Globus pallidus (tissue), 1 donor: ENCODE data around the gene C2.
A peak's percentile ranks its signal among the peaks of the same experiment; 100 is the strongest.
"Not testable (repeated sequence)": the region's sequence is repeated elsewhere in the genome, so short reads cannot be mapped to it uniquely, and the experiment has no call there.

Experiments
- DNase-seq: peaks from one replicate; pipeline ENCODE4 v3.0.0-alpha.2; 2015; ENCODE audit warnings: low spot score

The C2 gene

DNA sequence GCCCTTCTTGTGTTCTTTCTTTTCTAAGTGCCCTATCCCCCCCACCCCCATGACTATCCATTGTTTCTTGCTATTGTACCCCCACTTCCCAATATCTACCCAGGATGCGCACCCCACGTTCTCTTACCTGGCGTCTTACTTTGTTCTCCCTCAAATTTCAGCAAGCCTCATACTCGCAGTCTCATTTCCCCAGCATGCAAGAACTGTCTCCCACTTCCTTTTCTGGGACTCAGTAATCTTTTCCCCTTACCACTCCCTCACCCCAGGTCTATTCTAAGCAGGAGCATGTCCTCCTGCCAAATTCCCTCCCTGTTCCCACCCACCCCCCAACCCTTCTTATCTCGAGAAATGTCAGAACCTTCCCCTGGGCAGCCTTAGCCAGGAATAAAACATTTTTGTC is 28.3 kb upstream of the C2 start:
- no peak for DNase-seq

DNA sequence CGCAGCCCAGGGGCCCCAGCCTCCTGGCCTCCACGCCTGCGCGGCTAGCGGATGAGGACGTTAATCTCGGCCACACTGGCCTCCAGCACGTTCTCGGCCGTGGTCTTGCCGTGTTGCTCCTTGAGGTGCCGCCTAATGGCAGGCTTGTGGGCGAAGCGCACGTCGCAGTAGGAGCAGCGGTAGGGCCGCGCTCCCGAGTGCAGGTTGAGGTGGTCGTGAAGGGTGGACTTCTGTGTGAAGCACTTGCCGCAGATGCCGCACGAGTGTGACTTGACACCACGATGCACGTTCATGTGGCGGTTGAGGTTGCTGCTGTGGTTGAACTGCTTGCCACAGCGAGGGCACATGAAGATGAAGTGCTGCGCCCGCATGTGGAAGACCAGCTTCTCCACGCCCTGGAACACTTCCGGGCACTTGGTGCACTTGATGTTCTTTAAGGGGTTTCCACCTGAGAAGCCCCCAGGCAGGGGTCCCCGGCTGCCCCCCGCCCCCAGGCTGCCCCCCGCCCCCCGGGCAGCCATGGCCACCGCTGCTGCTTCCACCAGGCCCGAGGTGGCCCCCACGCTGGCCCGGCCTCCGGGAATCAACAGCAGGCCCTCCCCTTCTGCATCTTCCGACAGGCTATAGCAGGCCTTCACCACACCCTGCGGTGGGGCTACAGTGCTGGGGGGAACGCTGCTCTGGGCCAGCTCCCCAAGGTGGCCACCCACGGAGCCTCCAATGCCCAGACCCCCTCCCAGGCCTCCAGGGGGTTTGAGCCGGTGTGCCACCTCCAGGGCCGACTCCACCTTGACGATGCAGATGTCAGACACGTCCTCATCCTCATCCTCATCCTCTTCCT is 27.4 kb upstream of the C2 start:
- DNase-seq = no peak

DNA sequence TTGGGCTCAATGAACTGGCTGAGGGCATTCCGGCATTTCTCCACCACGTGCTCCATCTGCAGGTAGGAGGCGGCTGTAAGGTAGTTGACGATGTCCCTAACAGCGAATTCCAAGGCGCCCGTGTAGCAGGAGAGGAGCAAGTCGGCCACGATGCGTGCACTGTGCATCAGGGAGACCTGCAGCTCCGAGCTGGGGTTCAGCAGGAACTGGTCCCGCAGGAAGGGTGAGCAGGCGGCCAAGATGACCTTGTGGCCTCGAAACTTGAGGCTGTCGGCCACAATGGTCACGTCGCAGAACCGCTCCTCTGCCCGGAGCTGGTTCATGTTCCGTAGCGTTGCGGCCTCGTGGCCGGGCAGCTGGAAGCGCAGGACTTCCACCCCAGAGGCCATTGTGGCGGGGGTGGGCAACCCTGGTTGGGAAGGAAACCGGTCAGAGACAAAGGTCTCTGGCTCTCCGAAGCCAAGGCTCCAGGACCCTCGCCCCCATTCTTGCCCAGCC is 26.6 kb upstream of the C2 start:
- DNase-seq = no peak

DNA sequence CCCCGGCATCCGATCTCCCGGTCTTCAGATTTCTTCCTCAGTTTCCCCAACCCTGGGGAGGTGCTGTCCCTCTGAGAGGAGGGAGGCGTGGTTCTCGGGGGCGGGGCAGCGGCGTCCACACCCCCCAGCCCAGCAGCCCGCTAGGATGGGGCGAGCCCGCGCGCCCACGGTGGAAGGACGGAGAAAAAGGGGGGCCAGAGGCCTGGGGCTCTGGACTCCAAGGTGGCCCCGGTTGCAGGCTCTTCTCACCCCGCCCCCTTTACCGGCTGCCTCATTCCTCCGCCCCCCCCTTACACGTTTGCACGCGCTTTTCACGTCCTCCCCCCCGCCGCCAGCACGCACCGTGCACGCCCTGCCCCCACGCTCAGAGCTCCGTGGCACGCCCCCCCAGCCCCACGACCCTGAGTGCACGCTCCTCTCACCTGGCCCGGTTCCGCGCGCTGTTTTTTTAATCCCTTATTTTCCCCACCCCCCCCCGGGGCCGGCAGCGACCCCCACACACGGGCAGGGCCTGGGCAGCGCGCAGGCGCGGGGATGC is 26.0 kb upstream of the C2 start:
- DNase-seq = peak; percentile 69

DNA sequence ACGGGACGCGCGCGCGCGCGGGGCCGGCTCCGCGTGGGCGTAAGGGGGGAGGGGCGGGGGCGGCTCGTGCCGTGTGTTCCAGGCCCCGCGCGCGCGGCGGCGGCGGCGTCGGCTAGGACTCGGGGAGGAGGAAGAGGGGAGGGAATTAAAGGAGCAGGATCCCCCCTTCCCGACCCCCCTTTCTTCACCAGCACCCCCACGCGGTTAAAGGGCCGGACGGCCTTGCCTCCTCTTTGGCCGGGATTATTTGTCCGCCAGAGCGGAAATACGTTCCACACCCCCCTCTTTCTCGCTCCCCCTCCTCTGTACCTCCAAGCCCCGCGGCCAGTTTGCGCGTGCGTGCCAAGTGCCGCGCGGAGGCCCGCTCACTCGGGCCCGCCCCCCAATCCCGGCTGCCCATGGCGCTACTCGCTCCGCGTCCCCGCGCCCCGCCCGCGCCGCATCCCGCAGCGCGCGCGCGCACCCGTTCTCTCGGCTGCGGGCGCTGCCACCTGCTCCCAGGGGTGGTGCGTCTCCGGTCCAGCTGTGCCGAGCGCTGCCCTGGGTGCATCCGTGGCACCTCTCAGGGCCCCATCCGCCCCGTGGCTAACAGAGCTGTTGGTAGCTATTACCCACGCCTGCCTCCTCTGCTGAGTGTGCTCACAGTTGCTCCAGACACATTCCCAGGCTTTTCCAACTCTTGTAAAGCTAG is 25.4 kb upstream of the C2 start, which contains the start of gene ZBTB12:
TSS of gene ZBTB12 (minus strand) at position 134 of the 691 bp plus-strand sequence. CDS start 781 bp downstream, outside the sequence.
- peak; percentile 97 for DNase-seq

DNA sequence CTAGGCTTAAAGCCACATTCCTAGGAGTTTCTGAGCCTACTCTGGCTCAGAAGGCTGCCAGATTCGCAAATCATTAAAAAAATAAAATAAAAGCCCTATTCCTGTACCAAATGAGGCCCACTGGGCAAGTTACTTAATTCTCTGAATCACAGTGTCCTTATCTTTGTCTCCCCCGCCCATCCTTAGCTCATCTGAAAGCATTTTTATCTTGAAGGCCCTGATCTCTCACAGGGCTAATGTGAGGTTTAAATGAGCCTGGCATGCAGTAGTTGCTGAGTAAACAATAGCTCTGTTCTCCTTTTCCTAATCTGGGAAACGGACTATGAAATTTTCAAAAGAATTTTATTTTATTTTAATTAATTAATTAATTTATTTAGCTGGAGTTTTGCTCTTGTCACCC is 23.6 kb upstream of the C2 start:
- DNase-seq = no peak

DNA sequence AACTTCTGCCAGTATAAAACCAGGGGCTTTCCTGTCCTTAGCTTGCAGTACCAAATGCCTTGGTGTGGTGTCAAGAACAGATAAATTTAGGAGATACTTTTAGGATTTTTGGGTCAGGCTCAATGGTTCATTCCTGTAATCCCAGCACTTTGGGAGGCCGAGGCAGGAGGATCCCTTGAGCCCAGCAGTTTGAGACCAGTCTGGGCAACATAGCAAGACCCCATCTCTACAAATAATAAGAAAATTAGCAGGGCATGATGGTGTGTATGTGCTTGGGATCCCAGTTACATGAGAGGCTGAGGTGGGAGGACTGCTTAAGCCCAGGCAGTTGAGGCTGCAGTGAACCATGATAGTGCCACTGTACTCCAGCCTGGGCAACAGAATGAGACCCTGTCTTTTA is 22.5 kb upstream of the C2 start:
- no peak for DNase-seq

DNA sequence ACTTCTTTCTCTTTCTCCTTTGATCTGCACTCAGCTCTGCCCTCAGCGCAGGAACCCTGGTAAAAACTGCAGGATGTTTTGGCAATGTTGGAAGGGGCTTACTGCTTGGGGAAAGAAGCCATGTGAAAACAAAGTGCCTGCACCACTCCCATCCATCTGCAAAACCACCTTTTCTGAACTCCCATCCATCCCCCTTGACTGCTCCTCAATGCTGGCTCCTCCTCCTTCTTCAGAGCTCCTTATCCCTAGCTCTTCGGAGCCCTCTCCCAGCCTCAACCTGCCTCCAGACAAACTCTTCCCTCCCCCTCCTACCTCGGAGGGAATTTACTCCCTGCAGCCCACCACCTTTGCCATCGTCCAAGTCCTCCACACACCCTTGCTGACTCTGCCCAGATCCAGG is 21.4 kb upstream of the C2 start:
- no peak for DNase-seq

DNA sequence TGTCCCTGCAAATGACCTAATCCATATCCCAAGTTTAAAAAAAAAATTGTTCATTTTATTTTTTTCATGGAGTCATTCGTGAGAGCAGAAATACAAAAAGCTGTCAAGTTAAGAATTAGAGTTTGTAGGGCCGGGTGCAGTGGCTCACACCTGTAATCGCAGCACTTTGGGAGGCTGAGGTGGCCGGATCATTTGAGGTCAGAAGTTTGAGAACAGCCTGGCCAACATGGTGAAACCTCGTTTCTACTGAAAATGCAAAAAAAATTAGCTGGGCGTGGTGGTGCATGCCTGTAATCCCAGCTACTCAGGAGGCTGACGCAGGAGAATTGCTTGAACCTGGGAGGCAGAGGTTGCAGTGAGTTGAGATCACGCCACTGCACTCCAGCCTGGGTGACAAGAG is 20.8 kb upstream of the C2 start:
- DNase-seq = not testable (repeated sequence)

DNA sequence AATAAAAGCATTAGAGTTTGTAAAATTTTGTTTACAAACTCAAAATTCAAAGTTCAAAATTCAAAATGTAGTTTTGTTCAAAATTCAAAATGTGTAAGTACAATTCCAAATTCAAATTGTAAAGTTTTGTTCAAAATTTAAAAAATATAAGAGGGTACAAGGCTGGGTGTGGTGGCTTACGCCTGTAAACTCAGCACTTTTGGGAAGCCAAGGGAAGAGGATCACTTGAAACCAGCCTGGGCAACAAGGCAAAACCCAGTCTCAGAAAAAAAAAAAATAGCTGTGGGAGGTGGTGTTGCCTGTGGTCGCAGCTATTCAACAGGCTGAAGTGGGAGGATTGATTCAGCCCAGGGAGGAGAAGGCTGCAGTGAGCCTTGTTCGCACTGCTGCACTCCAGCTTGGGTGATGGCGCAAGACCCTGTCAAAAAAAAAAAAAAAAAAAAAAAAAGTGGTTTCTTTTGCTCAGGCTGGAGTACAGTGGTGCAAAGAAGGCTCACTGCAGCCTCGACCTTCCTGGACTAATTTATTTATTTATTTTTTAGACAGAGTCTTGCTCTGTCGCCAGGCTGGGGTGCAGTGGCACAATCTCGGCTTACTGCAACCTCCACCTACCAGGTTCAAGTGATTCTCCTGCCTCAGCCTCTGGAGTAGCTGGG is 20.2 kb upstream of the C2 start:
- DNase-seq = no peak

DNA sequence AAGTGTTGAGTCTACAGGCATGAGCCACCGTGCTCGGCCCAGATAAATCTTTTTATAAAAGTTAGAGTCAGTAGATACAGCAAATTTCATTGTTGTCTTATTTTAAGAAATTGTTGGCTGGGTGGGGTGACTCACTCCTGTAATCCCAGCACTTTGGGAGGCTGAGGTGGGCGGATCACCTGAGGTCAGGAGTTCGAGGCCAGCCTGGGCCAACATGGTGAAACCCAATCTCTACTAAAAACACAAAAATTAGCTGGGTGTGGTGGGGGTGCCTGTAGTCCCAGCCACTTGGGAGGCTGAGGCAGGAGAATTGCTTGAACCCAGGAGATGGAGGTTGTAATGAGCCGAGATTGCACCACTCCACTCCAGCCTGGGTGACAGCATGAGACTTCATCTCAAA is 19.3 kb upstream of the C2 start:
- not testable (repeated sequence) for DNase-seq

DNA sequence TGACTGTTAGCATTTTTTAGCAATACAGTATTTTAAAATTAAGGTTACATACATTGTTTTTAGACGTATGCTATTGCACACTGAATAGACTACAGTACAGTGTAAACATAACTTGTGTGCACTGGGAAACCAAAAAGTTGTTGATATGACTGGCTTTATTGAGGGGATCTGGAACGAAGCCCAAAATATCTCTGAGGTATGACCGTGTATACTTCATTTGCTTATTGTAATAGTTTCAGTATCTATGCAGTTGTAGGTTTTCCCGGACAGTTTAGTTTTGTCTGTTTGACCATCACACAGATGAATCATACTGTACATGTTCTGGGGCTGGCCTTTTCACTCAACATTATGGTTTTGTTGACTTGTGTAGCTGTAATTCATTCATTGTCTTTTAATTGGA is 18.7 kb upstream of the C2 start:
- DNase-seq = no peak

DNA sequence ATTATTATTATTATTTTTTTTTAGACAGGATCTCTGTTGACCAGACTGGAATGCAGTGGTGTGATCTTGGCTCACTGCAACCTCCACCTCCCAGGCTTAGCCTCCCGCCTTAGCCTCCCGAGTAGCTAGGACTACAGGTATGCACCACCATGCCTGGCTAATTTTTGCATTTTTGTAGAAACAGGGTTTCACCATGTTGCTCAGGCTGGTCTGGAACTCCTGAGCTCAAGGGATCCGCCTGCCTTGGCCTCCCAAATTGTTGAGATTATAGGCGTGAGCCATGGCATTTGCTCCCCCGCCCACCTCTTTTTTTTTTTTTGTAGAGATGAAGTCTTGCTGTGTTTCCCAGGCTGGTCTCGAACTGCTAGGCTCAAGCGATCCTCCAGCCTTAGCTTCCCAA is 18.2 kb upstream of the C2 start:
- not testable (repeated sequence) for DNase-seq

DNA sequence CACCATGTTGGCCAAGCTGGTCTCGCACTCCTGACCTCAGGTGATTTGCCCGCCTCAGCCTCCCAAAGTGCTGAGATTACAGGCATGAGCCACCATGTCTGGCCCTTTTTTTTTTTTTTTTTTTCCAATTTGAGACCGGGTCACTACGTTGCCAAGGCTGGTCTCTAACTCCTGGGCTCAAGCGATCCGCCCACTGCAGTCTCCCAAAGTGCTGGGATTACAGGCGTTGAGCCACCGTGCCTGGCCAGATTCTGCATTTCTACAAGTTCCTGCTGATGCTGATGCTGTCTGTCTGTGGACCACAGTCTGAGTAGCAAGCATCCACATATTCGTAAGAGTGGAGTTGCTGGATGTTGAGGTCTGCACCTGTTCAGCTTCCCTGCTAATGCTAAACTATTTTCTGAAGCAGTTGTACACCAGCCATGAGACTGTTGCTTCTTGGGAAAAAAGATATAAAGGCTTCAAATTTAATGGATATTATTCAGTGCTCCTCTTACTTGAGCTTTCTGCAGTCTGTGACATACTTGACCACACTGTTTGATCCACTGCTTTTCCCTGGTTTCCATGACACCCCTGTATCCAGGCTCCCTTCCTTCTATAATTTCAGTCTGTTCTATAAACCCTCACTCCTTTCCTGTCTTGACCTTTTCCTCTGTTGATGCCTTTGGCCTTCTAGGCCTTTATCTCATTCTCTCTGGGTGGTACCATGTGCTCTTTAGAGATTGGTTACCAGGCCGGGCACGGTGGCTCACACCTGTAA is 15.5 kb upstream of the C2 start:
- DNase-seq = no peak

DNA sequence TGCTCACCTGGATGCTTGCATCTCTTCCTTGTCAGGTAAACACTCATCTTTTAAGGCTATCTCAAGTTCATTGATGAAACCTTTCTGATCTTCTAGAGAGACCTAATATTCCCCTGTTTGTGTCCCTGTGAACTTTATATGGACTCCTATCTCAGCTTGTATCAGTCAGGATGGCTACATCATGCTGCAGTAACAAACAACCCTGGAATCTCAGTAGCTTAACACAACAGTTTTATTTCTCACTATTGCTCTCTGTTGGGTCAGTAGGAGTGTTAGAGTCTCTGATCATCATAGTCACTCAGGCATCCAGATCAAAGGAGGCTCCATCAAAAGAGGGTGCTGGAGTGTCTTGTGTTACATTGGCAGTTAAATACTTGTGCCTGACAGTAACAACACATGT is 12.2 kb upstream of the C2 start:
- no peak for DNase-seq

DNA sequence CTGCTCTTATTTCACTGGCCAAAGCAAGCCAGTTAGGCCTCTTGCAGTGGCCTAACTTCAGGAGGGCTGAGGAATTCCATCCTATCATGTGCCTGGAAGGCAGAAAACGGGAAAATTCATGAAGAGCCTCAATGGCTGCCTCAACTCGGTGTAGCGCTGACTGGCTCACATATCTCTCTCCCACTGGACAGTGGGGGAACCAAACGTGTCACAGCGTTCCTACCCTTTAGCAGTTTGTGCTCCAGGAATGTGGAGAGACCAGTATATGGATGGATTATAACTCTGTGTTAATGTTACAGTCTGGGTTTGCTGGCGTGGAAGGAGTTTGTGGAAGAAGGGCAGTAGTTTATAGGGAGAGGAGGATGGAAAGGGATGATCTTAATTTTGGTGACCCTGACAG is 11.8 kb upstream of the C2 start:
- no peak for DNase-seq

DNA sequence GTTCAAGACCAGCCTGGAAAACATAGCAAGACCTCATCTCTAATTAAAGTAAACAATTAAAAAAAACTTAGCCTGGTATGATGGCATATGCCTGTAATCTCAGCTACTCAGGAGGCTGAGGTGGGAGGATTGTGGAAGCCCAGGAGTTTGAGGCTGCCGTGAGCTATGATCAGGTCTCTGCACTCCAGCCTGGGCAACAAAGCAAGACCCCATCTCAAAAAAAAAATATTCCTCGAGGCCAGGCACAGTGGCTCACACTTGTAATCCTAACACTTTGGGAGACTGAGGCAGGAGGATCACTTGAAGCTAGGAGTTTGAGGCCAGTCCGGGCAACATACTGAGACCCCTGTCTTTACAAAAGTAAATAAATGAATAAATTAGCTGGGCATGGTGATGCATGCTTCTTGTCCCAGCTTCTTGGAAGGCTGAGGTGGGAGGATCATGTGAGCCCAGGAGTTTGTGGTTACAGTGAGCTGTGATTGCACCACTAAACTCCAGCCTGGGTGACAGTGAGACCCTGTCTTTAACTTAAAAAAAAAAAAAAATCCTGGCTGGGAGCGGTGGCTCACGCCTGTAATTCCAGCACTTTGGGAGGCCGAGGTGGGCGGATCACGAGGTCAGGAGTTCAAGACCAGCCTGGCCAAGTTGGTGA is 9.3 kb upstream of the C2 start:
- no peak for DNase-seq

DNA sequence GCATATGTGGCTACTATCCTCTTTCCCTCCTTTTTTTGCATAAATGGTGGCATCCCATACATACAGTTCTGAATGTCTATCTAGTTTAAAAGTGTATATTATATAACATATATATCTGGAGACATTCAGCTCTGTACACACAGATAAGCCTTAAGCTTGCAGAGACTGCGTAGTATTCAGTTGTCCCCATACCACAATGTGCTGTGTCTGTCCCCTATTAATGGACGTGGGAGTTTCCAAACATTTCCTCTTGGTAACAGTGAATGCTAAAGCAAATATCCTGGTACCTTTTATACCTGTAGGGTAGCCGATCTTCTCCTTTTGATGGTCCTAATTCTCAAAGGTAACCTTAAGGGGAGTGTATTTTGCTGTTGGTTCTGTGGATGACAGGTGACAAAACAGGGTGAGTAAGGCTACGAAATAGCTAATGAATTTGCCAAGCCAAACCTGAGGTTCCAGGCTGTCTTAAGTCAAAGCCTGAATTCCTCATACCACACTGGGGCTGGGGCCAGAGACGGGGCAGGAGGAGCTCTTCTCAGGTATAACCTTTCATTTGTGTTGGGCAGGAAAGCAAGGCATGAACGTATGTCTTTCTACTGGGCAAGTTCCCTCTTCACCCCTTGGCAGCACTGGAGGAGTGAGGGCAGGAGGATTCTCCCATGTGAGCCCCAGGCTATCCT is 7.8 kb upstream of the C2 start:
- no peak for DNase-seq

DNA sequence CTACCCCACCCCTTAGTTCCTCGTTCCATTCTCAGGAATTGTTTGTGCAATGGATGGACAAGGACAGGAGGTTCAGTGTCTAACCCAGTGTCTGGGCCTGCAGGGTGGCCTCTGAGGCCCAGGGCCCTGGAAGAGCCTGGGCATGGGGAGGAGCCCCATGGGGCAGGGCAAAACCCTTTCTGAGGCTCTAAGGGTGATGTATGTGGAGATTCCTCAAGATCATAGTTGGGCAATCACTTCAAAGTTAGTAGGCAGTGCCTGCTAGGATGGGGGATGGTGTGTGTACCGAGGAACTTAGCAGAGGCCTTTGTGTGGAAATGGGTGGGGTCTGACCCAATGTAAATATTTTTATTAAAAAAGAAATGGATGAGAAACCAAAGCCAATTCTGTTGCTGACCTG is 6.7 kb upstream of the C2 start:
- DNase-seq = no peak

DNA sequence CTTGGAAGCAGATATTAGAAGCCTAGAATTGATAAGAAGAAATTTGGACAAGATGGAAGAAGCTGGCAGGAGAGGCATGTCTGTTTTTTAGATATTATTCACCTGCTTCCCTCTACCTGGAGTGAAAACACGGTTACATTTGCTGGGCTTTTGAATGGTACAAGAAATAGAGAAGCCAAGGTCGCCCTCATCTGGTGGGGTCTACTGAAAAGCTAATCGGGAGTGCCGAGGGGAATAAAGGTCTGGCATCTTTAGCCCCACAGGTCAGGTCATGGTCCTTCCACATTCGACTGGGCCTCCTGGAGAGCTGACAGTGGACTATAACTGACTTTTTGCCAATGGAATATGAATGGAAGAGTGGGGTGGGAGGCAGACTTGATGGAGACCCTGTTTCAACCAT is 4.6 kb upstream of the C2 start:
- no peak for DNase-seq
